RWPE2 (cell line): ENCODE data around the gene CYB5R3.
"Not testable (repeated sequence)": the region's sequence is repeated elsewhere in the genome, so short reads cannot be mapped to it uniquely, and the experiment has no call there.

Experiments
- ATAC-seq: fragments of 200-7000 bp; cut with Tn5 transposase; 3 replicates; pipeline ENCODE4 v1.9.1; 2021; ENCODE audit warnings: low read depth
- DNase-seq: peaks from one replicate; pipeline ENCODE4 v3.0.0-alpha.2; 2020; ENCODE audit warnings: low spot score
- H3K27ac ChIP-seq: fragments of 450-650 bp; 2 replicates; pipeline ENCODE4 v1.5.1; 2017; ENCODE audit warnings: mild to moderate bottlenecking; ENCODE audit not compliant: poor library complexity, severe bottlenecking
- H3K27me3 ChIP-seq: fragments of 250-450 bp; sonication (Bioruptor Pico); 2 replicates; pipeline ENCODE4 v1.5.1; 2021; ENCODE audit warnings: mild to moderate bottlenecking, moderate library complexity; ENCODE audit not compliant: insufficient read depth, poor library complexity, severe bottlenecking
- H3K36me3 ChIP-seq: fragments of 250-450 bp; sonication (Bioruptor Pico); 2 replicates; pipeline ENCODE4 v1.5.1; 2020; ENCODE audit warnings: low read depth, mild to moderate bottlenecking, moderate library complexity
- H3K4me1 ChIP-seq: fragments of 250-450 bp; sonication (Bioruptor Pico); 2 replicates; pipeline ENCODE4 v1.5.1; 2021; ENCODE audit warnings: mild to moderate bottlenecking, moderate library complexity; ENCODE audit not compliant: insufficient read depth, poor library complexity, severe bottlenecking
- H3K4me3 ChIP-seq: fragments of 250-450 bp; sonication (Bioruptor Pico); 2 replicates; pipeline ENCODE4 v1.5.1; 2021; ENCODE audit warnings: mild to moderate bottlenecking, moderate library complexity; ENCODE audit not compliant: severe bottlenecking
- H3K9me3 ChIP-seq: fragments of 250-450 bp; sonication (Bioruptor Pico); 2 replicates; pipeline ENCODE4 v1.5.1; 2021; ENCODE audit warnings: mild to moderate bottlenecking, moderate library complexity; ENCODE audit not compliant: severe bottlenecking
- TF ChIP-seq, protein P1 (sequence below): fragments of 450-650 bp; IDR thresholded peaks from one replicate; pipeline ENCODE4 v1.5.1; 2017; ENCODE audit warnings: mild to moderate bottlenecking, moderate library complexity; ENCODE audit not compliant: poor library complexity, severe bottlenecking

The CYB5R3 gene

DNA sequence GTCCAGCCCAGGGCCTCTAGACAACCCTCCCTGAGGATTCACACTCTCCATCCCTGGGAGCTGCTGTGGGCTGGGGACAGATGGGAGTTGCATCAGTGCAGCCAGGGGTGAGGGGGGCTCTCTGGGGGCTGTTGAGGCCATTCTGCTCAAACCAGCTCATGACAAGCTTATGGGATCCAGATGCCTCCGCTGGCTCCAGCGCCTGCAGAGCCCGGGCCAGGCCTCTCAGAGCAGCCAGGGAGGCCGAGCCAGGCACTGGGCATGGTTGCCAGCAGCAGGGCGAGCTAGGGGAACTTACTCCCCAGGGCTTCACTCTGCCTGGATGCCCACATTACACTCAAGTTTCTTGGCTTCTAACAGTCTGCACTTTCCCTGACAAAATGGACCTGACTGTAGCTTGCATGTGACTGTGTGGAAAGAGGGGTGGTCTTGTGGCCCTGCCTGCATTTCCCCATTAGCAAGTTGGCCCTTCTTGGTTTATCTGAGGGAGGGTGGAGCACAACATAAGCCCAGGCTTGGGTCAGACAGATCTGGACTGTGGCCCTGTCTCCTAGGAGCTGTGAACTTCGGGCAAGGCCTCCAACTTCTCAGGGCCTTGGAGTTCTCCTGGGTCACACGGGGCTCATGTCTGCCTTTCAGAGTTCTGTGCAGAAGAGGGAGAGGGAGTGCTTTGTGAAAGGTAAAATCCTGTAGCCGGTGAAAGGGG lies 34.5 kb upstream of the CYB5R3 start:
- H3K4me3 ChIP-seq, result no peak overlapping the region
- ATAC-seq, result no peak
- H3K4me1 ChIP-seq, result peaks cover 38% of the 10 kb centered on the region
- H3K9me3 ChIP-seq, result no peaks in the 10 kb centered on the region
- no peaks in the 10 kb centered on the region for H3K27me3 ChIP-seq
- H3K27ac ChIP-seq, result no peak overlapping the region
- TF ChIP-seq, protein P1, sequence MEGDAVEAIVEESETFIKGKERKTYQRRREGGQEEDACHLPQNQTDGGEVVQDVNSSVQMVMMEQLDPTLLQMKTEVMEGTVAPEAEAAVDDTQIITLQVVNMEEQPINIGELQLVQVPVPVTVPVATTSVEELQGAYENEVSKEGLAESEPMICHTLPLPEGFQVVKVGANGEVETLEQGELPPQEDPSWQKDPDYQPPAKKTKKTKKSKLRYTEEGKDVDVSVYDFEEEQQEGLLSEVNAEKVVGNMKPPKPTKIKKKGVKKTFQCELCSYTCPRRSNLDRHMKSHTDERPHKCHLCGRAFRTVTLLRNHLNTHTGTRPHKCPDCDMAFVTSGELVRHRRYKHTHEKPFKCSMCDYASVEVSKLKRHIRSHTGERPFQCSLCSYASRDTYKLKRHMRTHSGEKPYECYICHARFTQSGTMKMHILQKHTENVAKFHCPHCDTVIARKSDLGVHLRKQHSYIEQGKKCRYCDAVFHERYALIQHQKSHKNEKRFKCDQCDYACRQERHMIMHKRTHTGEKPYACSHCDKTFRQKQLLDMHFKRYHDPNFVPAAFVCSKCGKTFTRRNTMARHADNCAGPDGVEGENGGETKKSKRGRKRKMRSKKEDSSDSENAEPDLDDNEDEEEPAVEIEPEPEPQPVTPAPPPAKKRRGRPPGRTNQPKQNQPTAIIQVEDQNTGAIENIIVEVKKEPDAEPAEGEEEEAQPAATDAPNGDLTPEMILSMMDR, result no peak
- no peaks in the 10 kb centered on the region for H3K36me3 ChIP-seq
- DNase-seq, result no peak

DNA sequence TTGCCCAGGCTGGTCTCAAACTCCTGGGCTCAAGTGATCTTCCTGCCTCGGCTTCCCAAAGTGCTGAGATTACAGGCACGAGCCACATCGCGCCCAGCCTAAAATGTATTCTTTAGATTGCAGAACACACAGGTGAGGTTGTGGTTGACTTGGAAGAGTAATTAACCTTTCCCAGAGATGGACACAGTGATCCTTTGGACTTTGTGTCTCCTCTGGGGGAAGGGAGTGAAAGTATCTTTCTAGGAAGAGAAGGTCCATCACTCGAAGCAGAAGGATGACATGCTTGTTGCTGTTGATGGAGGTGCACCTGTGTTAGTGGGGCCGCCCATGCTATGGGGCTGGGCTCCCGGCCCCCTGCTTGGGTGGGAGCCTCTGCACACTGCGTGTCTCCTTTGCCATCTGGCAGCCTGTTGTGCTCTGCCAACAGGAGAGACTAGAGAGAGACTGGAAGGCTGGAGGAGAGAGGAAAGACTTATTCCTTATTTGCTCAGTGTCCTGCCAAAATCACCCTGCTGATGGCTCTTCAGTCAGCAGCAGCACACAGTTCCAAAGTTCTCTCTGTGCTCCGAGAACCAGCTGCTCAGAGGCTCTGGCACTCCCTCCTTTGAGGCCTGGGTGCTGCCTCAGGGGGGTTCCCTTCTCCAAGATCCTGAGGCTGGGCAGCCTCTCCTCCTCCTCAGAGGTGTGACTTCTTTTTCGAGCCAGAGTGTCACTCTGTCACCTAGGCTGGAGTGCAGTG lies 33.1 kb upstream of the CYB5R3 start:
- no peak for ATAC-seq
- peaks cover 25% of the 10 kb centered on the region for H3K4me1 ChIP-seq
- DNase-seq, result no peak
- H3K36me3 ChIP-seq, result no peaks in the 10 kb centered on the region
- TF ChIP-seq, protein P1, result no peak
- H3K27me3 ChIP-seq, result no peaks in the 10 kb centered on the region
- no peak overlapping the region for H3K4me3 ChIP-seq
- H3K27ac ChIP-seq, result no peak overlapping the region
- H3K9me3 ChIP-seq, result no peaks in the 10 kb centered on the region

DNA sequence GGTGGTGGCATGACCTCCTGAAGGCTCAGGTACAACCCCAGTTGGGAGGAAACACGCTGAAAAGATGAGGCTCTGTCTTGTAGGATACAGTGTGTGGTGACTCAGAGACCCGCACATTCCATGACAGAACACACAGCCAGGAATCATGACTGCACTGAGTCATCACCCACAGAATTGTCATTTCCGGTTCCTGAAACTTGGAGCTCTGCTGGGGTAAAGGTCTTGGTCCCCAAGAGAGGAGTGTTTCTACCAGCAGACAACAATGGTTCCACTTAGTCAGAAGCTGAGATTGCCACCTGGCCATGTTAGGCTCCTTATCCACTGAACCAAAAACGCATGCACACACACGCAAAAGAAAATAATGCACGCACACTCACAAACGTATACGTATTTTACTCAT lies 31.5 kb upstream of the CYB5R3 start:
- Histone ChIP-seq H3K27me3 (no peaks in the 10 kb centered on the region), H3K27ac (peak overlapping the region; percentile 67), H3K4me3 (no peak overlapping the region), H3K36me3 (no peaks in the 10 kb centered on the region), H3K9me3 (no peaks in the 10 kb centered on the region), H3K4me1 (peaks cover 15% of the 10 kb centered on the region)
- TF ChIP-seq, protein P1, result no peak
- ATAC-seq (peak; percentile 97), DNase-seq (no peak)

DNA sequence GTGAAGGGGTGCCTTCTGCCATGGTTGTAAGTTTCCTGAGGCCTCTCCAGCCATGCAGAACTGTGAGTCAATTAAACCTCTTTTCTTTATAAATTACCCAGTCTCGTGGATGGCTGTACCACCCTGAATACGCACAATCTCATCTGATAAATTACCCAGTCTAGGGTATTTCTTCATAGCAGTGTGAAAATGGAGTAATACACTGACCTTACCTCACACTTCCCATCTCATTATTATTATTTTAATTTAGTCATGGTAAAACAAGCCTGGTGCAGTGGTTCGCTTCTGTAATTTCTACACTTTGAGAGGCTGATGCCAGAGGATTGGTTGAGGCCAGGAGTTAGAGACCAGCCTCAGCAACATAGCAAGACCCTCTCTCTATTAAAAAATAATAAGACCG lies 30.5 kb upstream of the CYB5R3 start:
- TF ChIP-seq, protein P1, result no peak
- no peaks in the 10 kb centered on the region for H3K36me3 ChIP-seq
- ATAC-seq (no peak), DNase-seq (no peak)
- peaks cover 15% of the 10 kb centered on the region for H3K4me1 ChIP-seq
- no peaks in the 10 kb centered on the region for H3K9me3 ChIP-seq
- H3K4me3 ChIP-seq, result no peak overlapping the region
- H3K27me3 ChIP-seq, result no peaks in the 10 kb centered on the region
- H3K27ac ChIP-seq, result peak overlapping the region; percentile 67

DNA sequence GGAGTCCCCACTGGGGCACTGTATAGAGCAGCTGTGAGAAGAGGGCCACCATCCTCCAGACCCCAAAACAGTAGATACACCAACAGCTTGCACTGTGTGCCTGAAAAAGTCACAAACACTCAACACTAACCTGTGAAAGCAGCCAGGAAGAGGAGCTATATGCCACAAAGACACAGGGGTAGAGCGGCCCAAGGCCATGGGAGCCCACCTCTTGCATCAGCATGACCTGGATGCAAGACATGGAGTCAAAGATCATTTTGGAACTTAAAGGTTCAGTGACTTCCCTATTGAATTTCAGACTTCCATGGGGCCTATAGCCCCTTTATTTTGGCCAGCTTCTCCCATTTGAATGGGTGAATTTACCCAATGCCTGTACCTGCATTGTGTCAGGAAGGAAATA lies 29.7 kb upstream of the CYB5R3 start:
- no peaks in the 10 kb centered on the region for H3K27me3 ChIP-seq
- no peaks in the 10 kb centered on the region for H3K36me3 ChIP-seq
- ATAC-seq, result no peak
- no peak for DNase-seq
- no peaks in the 10 kb centered on the region for H3K9me3 ChIP-seq
- H3K4me1 ChIP-seq, result peaks cover 15% of the 10 kb centered on the region
- H3K4me3 ChIP-seq, result no peak overlapping the region
- TF ChIP-seq, protein P1, result no peak
- H3K27ac ChIP-seq, result no peak overlapping the region

DNA sequence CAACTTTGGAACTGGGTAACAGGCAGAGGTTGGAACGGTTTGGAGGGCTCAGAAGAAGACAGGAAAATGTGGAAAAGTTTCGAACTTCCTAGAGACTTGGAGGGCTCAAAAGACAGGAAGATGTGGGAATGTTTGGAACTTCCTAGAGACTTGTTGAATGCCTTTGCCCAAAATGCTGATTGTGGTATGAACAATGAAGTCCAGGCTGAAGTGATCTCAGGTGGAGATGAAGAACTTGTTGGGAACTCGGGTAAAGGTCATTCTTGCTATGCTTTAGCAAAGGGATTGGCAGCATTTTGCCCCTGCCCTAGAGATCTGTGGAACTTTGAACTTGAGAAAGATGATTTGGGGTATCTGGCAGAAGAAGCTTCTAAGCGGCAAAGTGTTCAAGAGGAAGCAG lies 28.7 kb upstream of the CYB5R3 start:
- H3K27me3 ChIP-seq, H3K9me3 ChIP-seq, ATAC-seq, DNase-seq, H3K27ac ChIP-seq, H3K36me3 ChIP-seq, H3K4me3 ChIP-seq: not testable (repeated sequence)
- peaks cover 15% of the 10 kb centered on the region for H3K4me1 ChIP-seq
